Activated CD4-positive, alpha-beta T cell treated with anti-CD3 and anti-CD28 coated beads, Interleukin-10, Interleukin-2, amounts not matched to agents 100 ng/mL and 50 ng/mL, durations not matched to agents 16 hours and 8 hours (primary cell): ENCODE results near the gene LTB.

Source experiments
- DNase-seq: peaks from one replicate; pipeline ENCODE4 v3.0.0-alpha.2; 2020

The LTB gene

DNA sequence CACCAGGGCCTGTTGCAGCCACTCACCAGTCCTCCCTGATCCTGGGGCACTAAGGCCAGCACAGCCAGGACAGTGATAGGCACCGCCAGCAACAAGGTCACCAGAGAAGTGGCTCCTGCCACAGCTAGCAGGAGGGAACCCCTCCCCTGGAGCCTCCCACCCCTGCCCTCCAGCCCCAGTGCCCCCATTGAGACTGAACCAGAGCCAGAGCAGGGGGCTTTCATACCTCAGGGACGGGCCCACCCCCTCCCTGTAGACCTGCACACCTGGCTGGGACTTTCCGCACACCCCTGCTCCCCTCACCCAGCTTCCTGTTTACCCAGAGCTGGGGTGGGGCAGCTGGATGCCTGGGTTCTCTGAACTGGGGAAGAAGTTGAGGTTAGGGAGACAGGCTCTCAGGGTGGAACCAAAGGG is at the start of gene LTB:
TSS of gene LTB (minus strand) at position 195 of the 414 bp plus-strand sequence. CDS start at position 188, 7 bp downstream.
- peak; percentile 72 for DNase-seq

GRCh38 chr6:31631681-31632278 is 49.6 kb upstream of the LTB start:
- DNase-seq: no peak

- no peak for DNase-seq
Observed at GRCh38 chr6:31631209-31631608, 49.0 kb upstream of the LTB start.

- DNase-seq: no peak
Observed at GRCh38 chr6:31630177-31630934, 48.1 kb upstream of the LTB start.

DNA sequence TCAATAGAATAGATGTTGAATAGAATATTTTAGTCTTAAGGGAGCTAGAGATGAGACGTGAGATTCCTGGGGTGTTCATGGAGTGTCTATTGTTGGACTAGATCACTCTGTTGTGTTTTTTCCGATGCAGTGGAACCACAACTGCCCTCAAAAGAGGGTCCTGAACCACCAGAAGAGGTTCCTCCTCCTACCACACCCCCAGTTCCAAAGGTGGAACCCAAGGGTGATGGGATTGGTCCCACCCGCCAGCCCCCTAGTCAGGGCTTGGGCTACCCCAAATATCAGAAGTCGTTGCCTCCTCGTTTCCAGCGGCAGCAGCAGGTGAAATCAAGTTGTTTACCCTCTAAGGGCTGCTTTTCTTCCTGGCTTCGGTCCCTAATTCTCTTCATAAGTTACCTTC is 46.8 kb upstream of the LTB start:
- DNase-seq: no peak

DNA sequence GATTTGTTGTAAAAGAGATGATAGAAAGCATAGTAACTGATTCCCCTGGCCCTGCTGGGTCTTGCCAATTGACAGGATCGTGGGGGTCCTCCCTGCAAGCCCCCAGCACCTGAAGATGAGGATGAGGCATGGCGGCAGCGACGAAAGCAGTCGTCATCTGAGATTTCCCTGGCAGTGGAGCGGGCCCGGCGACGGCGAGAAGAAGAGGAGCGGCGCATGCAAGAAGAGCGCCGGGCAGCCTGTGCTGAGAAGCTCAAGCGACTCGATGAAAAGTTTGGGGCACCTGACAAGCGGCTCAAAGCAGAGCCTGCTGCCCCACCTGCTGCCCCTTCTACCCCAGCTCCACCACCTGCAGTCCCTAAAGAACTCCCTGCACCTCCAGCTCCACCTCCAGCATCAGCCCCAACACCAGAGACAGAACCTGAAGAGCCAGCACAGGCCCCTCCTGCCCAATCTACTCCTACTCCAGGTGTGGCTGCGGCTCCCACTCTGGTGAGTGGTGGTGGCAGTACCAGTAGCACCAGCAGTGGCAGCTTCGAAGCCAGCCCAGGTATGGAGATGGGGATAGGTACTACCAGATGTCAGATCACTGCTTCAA is 45.6 kb upstream of the LTB start:
- DNase-seq: no peak

GRCh38 chr6:31626952-31627351 is 44.7 kb upstream of the LTB start:
- DNase-seq: no peak

GRCh38 chr6:31624070-31624469 is 41.8 kb upstream of the LTB start:
- DNase-seq: no peak

DNA sequence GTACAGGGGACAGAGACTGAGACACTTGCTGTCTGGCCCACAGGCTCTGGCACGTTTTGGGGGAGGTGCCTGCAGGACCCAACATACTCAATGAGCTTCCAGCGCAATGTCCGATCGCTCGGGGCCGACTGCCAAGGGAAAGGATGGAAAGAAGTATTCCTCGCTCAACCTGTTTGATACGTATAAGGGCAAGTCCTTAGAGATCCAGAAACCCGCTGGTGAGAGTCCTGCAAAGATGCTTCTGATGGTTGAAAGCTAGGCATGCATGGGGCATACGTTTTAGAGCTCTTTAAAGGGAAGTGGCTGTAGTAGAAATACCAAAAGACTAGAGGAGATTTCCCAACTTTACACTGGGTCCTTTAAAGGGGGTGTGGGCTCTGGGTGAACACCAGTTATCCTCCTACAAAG is 40.5 kb upstream of the LTB start:
- no peak for DNase-seq

DNA sequence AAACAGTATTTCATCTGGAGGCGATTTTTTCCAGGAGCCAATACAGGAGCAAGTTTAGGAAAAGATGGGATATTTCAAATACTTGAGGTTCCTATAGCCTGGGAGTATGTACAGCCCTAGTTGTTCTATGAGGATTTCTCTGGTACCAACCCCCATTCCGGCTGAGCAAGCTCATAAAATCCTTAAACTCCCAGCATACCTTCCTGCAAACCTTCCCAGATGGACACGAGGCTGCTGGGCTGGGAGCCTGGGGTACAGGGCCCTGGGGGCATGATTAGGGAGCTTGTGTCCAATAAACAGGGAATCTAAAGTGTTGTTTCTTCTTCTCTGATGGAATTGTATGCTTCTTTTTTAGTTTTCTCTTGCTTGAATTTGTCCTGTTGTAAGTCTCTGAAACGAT is 39.8 kb upstream of the LTB start:
- DNase-seq: no peak

DNA sequence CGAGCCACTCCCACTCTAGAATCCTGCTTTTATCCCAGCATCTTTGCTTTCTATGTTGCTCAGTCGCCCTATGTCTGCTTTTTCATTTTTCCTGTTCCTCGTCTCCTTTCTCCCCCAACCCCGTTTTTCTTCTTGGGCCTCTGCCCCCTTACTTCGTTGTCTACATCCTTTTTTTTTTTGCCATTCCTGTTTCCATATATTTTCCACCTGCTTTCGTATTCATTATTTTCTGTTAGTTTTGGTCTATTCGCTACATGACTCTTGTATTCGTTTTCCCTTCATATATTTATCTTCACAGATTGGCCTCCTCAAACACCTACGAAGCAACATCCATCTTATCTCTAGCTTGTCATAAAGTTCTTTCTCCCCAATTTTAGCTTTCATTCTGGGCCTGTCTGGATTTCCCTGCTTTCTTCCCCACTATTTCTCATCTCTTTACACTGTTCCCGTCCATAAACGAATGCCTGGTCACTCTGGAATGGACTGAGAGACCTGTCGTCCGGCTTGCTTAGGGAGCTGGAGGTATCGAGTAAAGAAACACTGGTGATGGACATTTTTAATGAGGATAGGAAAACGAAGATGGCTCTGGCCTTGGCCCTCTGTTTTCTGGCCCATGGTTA is 39.2 kb upstream of the LTB start:
- no peak for DNase-seq

GRCh38 chr6:31620586-31621319 is 38.5 kb upstream of the LTB start, which contains the start of gene PRRC2A:
PRRC2A (plus strand) TSS chr6:31620715; CDS start chr6:31622790, 2,075 bp downstream.
- peak; percentile 86 for DNase-seq

DNA sequence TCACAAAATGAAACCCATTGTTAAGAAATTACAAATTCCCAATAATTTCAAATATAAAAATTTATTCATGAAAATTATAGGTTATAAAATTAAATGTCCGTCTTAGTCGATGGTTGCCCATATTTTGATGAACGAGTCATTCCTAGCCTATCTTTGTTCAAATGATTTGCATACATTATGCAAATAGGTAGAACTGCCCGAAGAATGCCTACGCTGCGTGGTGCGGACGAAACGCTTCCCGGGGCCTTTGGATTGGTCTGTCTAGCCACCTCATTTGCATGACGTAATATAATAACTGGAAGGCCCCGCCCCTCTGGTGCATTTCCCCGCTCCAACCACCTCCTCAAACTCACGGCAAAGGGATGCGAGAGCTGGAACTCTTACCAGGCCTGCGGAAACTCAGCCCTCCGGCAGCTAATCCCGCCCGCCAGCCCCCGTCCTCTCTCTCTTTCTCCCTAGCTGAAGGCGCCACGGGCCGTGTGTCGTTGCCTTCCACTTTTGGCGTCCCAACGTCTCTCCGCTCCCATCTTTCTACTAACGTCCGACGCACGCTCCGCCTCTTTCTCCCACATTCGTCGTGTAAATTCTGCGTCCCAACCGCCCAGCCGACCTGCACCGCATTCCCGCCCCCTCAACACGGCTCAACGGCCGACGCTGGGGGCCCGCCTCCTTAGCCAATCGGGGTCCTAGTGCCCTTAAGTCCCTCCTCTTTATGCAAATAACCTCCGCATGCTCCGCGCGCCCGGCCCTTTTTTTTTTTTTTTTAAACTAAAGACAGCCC is 37.8 kb upstream of the LTB start:
- DNase-seq: peak; percentile 99

GRCh38 chr6:31617010-31617409 is 34.8 kb upstream of the LTB start:
- no peak for DNase-seq

GRCh38 chr6:31615748-31616147 is 33.5 kb upstream of the LTB start:
- peak; percentile 44 for DNase-seq

- DNase-seq: no peak
Observed at GRCh38 chr6:31614684-31615578, 32.7 kb upstream of the LTB start, which contains the start of gene AIF1. AIF1 (plus strand) TSS chr6:31615234; CDS start chr6:31615330, 96 bp downstream.

- DNase-seq: no peak
Observed at GRCh38 chr6:31614075-31614619, 31.9 kb upstream of the LTB start.

GRCh38 chr6:31610968-31611367 is 28.7 kb upstream of the LTB start:
- no peak for DNase-seq

DNA sequence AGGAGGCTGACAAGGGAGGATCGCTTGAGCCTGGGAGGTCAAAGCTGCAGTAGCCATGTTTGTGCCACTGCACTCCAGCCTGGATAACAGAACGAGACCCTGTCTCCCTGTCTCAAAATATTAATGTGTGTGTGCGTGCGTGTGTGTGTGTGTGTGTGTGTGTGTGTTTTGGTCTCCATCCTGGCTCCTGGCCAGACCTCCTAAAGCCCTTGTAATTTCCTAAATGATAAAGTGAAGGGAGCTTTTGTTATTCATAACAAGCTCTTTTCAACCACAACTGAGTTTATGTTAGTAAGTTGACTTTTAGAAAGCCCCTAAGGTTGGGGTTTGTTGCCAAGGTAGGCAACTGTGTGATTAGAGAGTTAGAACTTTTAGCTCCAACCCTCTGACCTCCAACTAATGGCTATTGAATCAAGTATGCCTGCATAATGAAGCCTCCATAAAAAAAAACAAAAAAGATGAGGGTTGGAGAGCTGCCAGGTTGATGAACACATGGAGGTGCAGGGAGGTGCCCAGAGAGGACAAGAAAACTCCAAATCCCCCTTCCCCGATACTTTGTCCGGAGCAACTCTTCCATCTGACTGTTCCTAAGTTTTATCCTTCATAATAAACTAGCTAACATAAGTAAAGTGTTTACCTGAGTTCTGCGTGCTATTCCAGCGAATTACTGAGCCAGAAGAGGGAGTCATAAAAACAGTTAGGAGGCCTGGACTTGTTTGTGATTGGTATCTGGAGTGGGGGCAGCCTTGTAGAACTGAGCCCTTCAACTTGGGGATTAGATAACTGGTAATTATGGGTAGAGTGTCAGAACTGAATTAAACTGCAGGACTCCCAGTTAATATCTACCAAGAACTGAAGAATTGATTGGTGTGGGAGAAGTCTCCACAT is 27.5 kb upstream of the LTB start:
- DNase-seq: no peak

- peak; percentile 45 for DNase-seq
Observed at GRCh38 chr6:31607317-31607716, 25.1 kb upstream of the LTB start.
